H9 (cell line): ENCODE results near the gene SLC30A7. TPM values are rescaled to one million over a fixed set of nuclear protein-coding genes. Genes with fewer than 3 reads are reported as not detected.

ENCODE experiments used
- DNase-seq: peaks from one replicate; pipeline ENCODE4 v3.0.0-alpha.2; 2017
- H2AFZ ChIP-seq: one replicate; pipeline ENCODE4 v1.6.1; 2013; ENCODE audit warnings: mild to moderate bottlenecking, low read length, control low read depth, moderate library complexity
- H2AK5ac ChIP-seq: 2 replicates; pipeline ENCODE4 v1.6.1; 2013; ENCODE audit warnings: low read length, control low read depth, mixed read lengths; ENCODE audit not compliant: insufficient read length
- H2BK120ac ChIP-seq: one replicate; pipeline ENCODE4 v1.6.1; 2013; ENCODE audit warnings: low read depth, mild to moderate bottlenecking, low read length, control low read depth, inconsistent platforms; ENCODE audit not compliant: poor library complexity, severe bottlenecking
- H2BK12ac ChIP-seq: 2 replicates; pipeline ENCODE4 v1.6.1; 2013; ENCODE audit warnings: low read length, control low read depth, mixed read lengths, low read depth; ENCODE audit not compliant: insufficient read length
- H2BK15ac ChIP-seq: 2 replicates; pipeline ENCODE4 v1.6.1; 2013; ENCODE audit warnings: low read depth, low read length, control low read depth
- H2BK20ac ChIP-seq: one replicate; pipeline ENCODE4 v1.6.1; 2013; ENCODE audit warnings: low read depth, mild to moderate bottlenecking, low read length, control low read depth, inconsistent platforms; ENCODE audit not compliant: poor library complexity, severe bottlenecking
- H2BK5ac ChIP-seq: 2 replicates; pipeline ENCODE4 v1.6.1; 2013; ENCODE audit warnings: low read length, control low read depth, mixed read lengths; ENCODE audit not compliant: insufficient read length
- H3K14ac ChIP-seq: 2 replicates; pipeline ENCODE4 v1.6.1; 2013; ENCODE audit warnings: low read length, control low read depth; ENCODE audit not compliant: insufficient read depth
- H3K18ac ChIP-seq: 2 replicates; pipeline ENCODE4 v1.6.1; 2013; ENCODE audit warnings: low read depth, mild to moderate bottlenecking, mixed read lengths, low read length, control low read depth; ENCODE audit not compliant: insufficient read length
- H3K23ac ChIP-seq: 2 replicates; pipeline ENCODE4 v1.6.1; 2013; ENCODE audit warnings: low read length, control low read depth, mixed read lengths, low read depth; ENCODE audit not compliant: insufficient read length
- H3K23me2 ChIP-seq: 2 replicates; pipeline ENCODE4 v1.6.1; 2013; ENCODE audit warnings: low read depth, mild to moderate bottlenecking, mixed read lengths, low read length, control low read depth; ENCODE audit not compliant: insufficient read length, poor library complexity, severe bottlenecking
- H3K27ac ChIP-seq: 2 replicates; pipeline ENCODE4 v1.5.1; 2013; ENCODE audit warnings: low read length, control low read depth, mixed read lengths, low read depth; ENCODE audit not compliant: insufficient read length
- H3K27me3 ChIP-seq: 2 replicates; pipeline ENCODE4 v1.6.1; 2013; ENCODE audit warnings: low read length, control low read depth, inconsistent platforms; ENCODE audit not compliant: insufficient read depth
- H3K4ac ChIP-seq: 2 replicates; pipeline ENCODE4 v1.6.1; 2013; ENCODE audit warnings: low read depth, mild to moderate bottlenecking, control low read depth, inconsistent platforms, low read length, moderate library complexity
- H3K4me1 ChIP-seq: 2 replicates; pipeline ENCODE4 v1.6.1; 2013; ENCODE audit warnings: low read length, control low read depth, inconsistent platforms; ENCODE audit not compliant: insufficient read depth
- H3K4me2 ChIP-seq: 2 replicates; pipeline ENCODE4 v1.6.1; 2013; ENCODE audit warnings: low read length, control low read depth, mixed read lengths; ENCODE audit not compliant: insufficient read length, insufficient read depth
- H3K56ac ChIP-seq: 2 replicates; pipeline ENCODE4 v1.6.1; 2013; ENCODE audit warnings: low read depth, mild to moderate bottlenecking, mixed read lengths, low read length, control low read depth; ENCODE audit not compliant: insufficient read length
- H3K79me1 ChIP-seq: 2 replicates; pipeline ENCODE4 v1.6.1; 2013; ENCODE audit warnings: low read depth, mild to moderate bottlenecking, moderate library complexity, low read length, control low read depth, inconsistent platforms; ENCODE audit not compliant: insufficient read depth, poor library complexity, severe bottlenecking
- H3K79me2 ChIP-seq: 2 replicates; pipeline ENCODE4 v1.6.1; 2013; ENCODE audit warnings: low read length, control low read depth, inconsistent platforms; ENCODE audit not compliant: insufficient read depth
- H3K9ac ChIP-seq: 2 replicates; pipeline ENCODE4 v1.6.1; 2013; ENCODE audit warnings: low read length, control low read depth, mixed read lengths; ENCODE audit not compliant: insufficient read length; ENCODE audit errors: extremely low read depth
- H3K9me3 ChIP-seq: one replicate; pipeline ENCODE4 v1.6.1; 2013; ENCODE audit warnings: low read depth, low read length, inconsistent platforms; ENCODE audit not compliant: control insufficient read depth
- H3T11ph ChIP-seq: one replicate; pipeline ENCODE4 v1.6.1; 2013; ENCODE audit warnings: mild to moderate bottlenecking, low read length, control low read depth, inconsistent platforms
- H4K20me1 ChIP-seq: one replicate; pipeline ENCODE4 v1.6.1; 2013; ENCODE audit not compliant: control insufficient read depth, insufficient read length, insufficient read depth
- H4K5ac ChIP-seq: 2 replicates; pipeline ENCODE4 v1.6.1; 2013; ENCODE audit warnings: low read depth, mild to moderate bottlenecking, mixed read lengths, low read length, control low read depth; ENCODE audit not compliant: insufficient read length
- H4K8ac ChIP-seq: replicated peaks from 2 replicates; pipeline ENCODE4 v1.6.1; 2013; ENCODE audit warnings: low read length, control low read depth, mixed read lengths, low read depth; ENCODE audit not compliant: insufficient read length
- H4K91ac ChIP-seq: 2 replicates; pipeline ENCODE4 v1.6.1; 2013; ENCODE audit warnings: low read depth, mild to moderate bottlenecking, moderate library complexity, mixed read lengths, low read length, control low read depth; ENCODE audit not compliant: insufficient read length
- H3K27ac Mint-ChIP-seq, 3 experiments: 2 replicates in 2 of 3; 3 replicates in 1 of 3; pipeline ENCODE4 v1.8.0; 2020 to 2021; ENCODE audit warnings: mixed read lengths in 3 of 3, mild to moderate bottlenecking in 1 of 3, moderate library complexity in 1 of 3
- H3K27me3 Mint-ChIP-seq: 2 replicates; pipeline ENCODE4 v1.8.0; 2021; ENCODE audit warnings: low read depth, mild to moderate bottlenecking, moderate library complexity, mixed read lengths
- H3K36me3 Mint-ChIP-seq, 3 experiments: 2 replicates in 2 of 3; 3 replicates in 1 of 3; pipeline ENCODE4 v1.8.0; 2020 to 2021; ENCODE audit warnings: low read depth in 3 of 3, mixed read lengths in 3 of 3; ENCODE audit not compliant: insufficient read depth in 1 of 3
- H3K4me1 Mint-ChIP-seq, 2 experiments: 2 replicates each; pipeline ENCODE4 v1.8.0; 2020; ENCODE audit warnings: mixed read lengths in 2 of 2
- H3K4me3 Mint-ChIP-seq, 2 experiments: 2 replicates in 1 of 2; 3 replicates in 1 of 2; pipeline ENCODE4 v1.8.0; 2020 to 2021; ENCODE audit warnings: mild to moderate bottlenecking in 2 of 2, mixed read lengths in 2 of 2, moderate library complexity in 1 of 2
- H3K9me3 Mint-ChIP-seq, 2 experiments: 2 replicates in 1 of 2; 3 replicates in 1 of 2; pipeline ENCODE4 v1.8.0; 2020; ENCODE audit warnings: mild to moderate bottlenecking in 2 of 2, mixed read lengths in 2 of 2, moderate library complexity in 1 of 2
- CTCF ChIP-seq: fragments of 200-600 bp; sonication (generic); conservative IDR thresholded peaks from 3 replicates; pipeline ENCODE4 v1.8.0; 2021; ENCODE audit warnings: antibody characterized with exemption, mild to moderate bottlenecking
- WGBS: extraction: QIAGEN DNeasy Blood & Tissue Kit; methylation state at CpG from one replicate; pipeline ENCODE4 v1.1.7; 2013; ENCODE audit warnings: missing lambda C conversion rate, low lambda C conversion rate, mixed read lengths; ENCODE audit not compliant: insufficient read length; ENCODE audit errors: extremely low coverage; 5-methylcytosine and 5-hydroxymethylcytosine counted together
- total RNA-seq: library from RNA; stranded (reverse); gene quantifications from 2 replicates; pipeline ENCODE4 v1.2.1, GENCODE V29; 2021

SLC30A7 gene
- total RNA-seq, 1 experiment from 2014 or later, result 25.6 TPM

DNA sequence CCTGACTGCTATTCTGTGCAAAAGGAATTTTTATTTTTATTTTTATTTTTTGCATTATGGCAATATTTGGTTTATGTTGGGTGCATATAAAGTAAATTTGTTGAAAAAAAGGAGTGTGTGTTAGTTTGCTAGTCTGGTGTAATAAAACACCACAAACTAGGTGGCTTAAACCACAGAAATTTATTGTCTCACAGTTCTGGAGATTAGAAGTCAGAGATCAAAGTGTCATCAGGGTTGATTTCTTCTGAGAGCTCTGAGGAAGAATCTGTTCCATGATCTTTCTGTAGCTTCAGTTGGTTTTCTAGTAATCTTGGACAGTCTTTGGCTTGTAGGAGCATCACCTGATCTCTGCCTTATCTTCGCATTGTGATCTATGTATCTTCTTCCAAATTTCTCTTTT is 6.5 kb downstream of the SLC30A7 start:
- no peak for DNase-seq
- Histone ChIP-seq H2BK5ac (no peak overlapping the region), H3K23me2 (no peaks in the 10 kb centered on the region), H2BK15ac (no peak overlapping the region), H3K27ac (no peak overlapping the region), H2BK12ac (no peak overlapping the region), H3K27me3 (no peaks in the 10 kb centered on the region), H3T11ph (no peak overlapping the region), H2BK20ac (no peak overlapping the region), H3K23ac (no peak overlapping the region), H4K91ac (no peak overlapping the region), H3K14ac (no peak overlapping the region), H4K8ac (no peak overlapping the region), H3K9ac (no peak overlapping the region), H3K79me1 (peaks cover 3% of the 10 kb centered on the region), H3K4me2 (no peak overlapping the region), H3K79me2 (peaks cover 2% of the 10 kb centered on the region; the same call in 1 of the 2 replicates), H3K9me3 (no peaks in the 10 kb centered on the region), H4K5ac (no peak overlapping the region), H3K4me1 (no peaks in the 10 kb centered on the region), H2AFZ (no peak overlapping the region), H2BK120ac (no peak overlapping the region), H2AK5ac (no peak overlapping the region), H3K18ac (no peak overlapping the region), H4K20me1 (no peaks in the 10 kb centered on the region), H3K56ac (no peak overlapping the region), H3K4ac (no peak overlapping the region)
- no CpG with 5 or more reads among the region's 1 CpG for WGBS
- Mint-ChIP-seq H3K4me3 (no peak overlapping the region), H3K27ac (no peak overlapping the region), H3K9me3 (peaks cover 0 to 3% of the 10 kb centered on the region in 2 experiments; a peak in 2 of 5 replicates), H3K36me3 (peaks cover 23 to 56% (median 50%) of the 10 kb centered on the region in 3 experiments; a peak in 6 of 7 replicates), H3K27me3 (no peaks in the 10 kb centered on the region), H3K4me1 (peaks cover 0 to 5% of the 10 kb centered on the region in 2 experiments; a peak in 1 of 4 replicates)
- no peak for TF ChIP-seq CTCF
